HG02938 (cell line): Measurements from ENCODE around the gene VWA1.
A peak's percentile ranks its signal among the peaks of the same experiment; 100 is the strongest.

ENCODE experiments used
- ATAC-seq: cut with Tn5 transposase; IDR thresholded peaks from one replicate; pipeline ENCODE4 v1.9.1; 2021; ENCODE audit warnings: mild to moderate bottlenecking, moderate library complexity; ENCODE audit not compliant: unreplicated experiment

Gene VWA1

GRCh38 chr1:1435106-1435903, at the start of gene VWA1:
VWA1 (plus strand) TSS chr1:1435690; CDS start chr1:1435749, 59 bp downstream.
- no peak for ATAC-seq

- ATAC-seq, result no peak
Observed at GRCh38 chr1:1385931-1386330, 49.6 kb upstream of the VWA1 start.

GRCh38 chr1:1387098-1388077, 48.1 kb upstream of the VWA1 start:
- ATAC-seq, result no peak

GRCh38 chr1:1388078-1388472, 47.4 kb upstream of the VWA1 start:
- no peak for ATAC-seq

- ATAC-seq, result no peak
Observed at GRCh38 chr1:1390675-1391074, 44.8 kb upstream of the VWA1 start.

- ATAC-seq, result no peak
Observed at GRCh38 chr1:1391225-1391624, 44.3 kb upstream of the VWA1 start.

- ATAC-seq, result no peak
Observed at GRCh38 chr1:1393014-1393413, 42.5 kb upstream of the VWA1 start.

GRCh38 chr1:1393428-1393827, 42.1 kb upstream of the VWA1 start:
- ATAC-seq, result no peak

- no peak for ATAC-seq
Observed at GRCh38 chr1:1394116-1394515, 41.4 kb upstream of the VWA1 start.

GRCh38 chr1:1395166-1395565, 40.3 kb upstream of the VWA1 start:
- no peak for ATAC-seq

- no peak for ATAC-seq
Observed at GRCh38 chr1:1397839-1398523, 37.5 kb upstream of the VWA1 start.

- ATAC-seq, result peak; percentile 3
Observed at GRCh38 chr1:1398677-1399186, 36.8 kb upstream of the VWA1 start.

- peak; percentile 82 for ATAC-seq
Observed at GRCh38 chr1:1399187-1399871, 36.2 kb upstream of the VWA1 start, which contains the start of gene CCNL2. CCNL2 (minus strand) TSS chr1:1399335; CDS start chr1:1399306, 29 bp downstream.

GRCh38 chr1:1399872-1400575, 35.5 kb upstream of the VWA1 start:
- ATAC-seq, result no peak

GRCh38 chr1:1400576-1401456, 34.7 kb upstream of the VWA1 start:
- no peak for ATAC-seq

- no peak for ATAC-seq
Observed at GRCh38 chr1:1401457-1402010, 34.0 kb upstream of the VWA1 start.

GRCh38 chr1:1402072-1402900, 33.2 kb upstream of the VWA1 start:
- no peak for ATAC-seq
